GM12874 (cell line): Measurements from ENCODE around the gene WDR86.

Source experiments
- TF ChIP-seq, protein P1 (sequence below): IDR thresholded peaks from 2 replicates; pipeline ENCODE4 v1.5.1; 2011; ENCODE audit warnings: low read depth, mild to moderate bottlenecking, control low read depth, low read length, moderate library complexity; ENCODE audit not compliant: insufficient read depth

WDR86 gene

DNA sequence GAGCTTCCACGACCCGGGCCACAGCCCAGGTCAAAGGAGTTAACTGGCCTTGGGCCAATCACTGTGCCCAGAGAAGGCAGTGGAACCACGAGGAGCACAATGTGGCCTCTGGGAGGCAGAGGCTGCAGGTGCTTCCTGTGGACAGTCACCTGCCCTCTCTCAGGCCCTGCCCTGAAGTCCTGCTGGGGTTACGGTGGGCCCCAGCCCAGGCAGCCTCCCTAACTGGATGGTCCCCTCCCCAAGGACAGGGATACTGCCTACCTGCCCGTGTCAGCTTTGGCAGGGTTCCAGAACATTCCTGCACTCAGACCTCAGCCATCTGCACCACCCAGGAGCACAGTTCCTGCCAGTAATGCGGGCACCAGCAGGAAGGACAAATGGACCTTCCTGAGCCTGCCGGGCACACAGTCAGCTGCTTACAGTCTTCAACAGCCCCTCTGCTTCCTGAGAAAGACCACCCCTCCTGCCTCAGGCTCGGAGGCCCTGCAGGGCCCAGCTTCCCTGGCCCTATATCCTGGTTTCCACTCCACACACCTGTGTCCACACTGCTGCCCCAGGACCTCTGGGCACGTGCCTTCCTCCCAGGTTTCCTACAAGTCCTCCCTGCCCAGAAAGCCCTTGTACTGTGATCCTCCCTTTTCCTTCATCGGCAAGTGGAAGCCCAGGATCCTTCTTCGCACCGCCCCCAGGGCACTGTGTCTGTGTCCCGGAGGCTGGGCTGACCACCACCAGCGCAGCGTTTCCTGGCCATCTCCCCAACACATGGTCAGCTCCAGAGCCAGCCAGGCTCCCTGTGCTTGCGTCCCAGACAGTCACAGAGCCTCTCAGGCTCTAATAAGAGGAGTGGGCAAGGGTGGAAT is 23.3 kb downstream of the WDR86 start:
- TF ChIP-seq, protein P1, sequence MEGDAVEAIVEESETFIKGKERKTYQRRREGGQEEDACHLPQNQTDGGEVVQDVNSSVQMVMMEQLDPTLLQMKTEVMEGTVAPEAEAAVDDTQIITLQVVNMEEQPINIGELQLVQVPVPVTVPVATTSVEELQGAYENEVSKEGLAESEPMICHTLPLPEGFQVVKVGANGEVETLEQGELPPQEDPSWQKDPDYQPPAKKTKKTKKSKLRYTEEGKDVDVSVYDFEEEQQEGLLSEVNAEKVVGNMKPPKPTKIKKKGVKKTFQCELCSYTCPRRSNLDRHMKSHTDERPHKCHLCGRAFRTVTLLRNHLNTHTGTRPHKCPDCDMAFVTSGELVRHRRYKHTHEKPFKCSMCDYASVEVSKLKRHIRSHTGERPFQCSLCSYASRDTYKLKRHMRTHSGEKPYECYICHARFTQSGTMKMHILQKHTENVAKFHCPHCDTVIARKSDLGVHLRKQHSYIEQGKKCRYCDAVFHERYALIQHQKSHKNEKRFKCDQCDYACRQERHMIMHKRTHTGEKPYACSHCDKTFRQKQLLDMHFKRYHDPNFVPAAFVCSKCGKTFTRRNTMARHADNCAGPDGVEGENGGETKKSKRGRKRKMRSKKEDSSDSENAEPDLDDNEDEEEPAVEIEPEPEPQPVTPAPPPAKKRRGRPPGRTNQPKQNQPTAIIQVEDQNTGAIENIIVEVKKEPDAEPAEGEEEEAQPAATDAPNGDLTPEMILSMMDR = no peak

DNA sequence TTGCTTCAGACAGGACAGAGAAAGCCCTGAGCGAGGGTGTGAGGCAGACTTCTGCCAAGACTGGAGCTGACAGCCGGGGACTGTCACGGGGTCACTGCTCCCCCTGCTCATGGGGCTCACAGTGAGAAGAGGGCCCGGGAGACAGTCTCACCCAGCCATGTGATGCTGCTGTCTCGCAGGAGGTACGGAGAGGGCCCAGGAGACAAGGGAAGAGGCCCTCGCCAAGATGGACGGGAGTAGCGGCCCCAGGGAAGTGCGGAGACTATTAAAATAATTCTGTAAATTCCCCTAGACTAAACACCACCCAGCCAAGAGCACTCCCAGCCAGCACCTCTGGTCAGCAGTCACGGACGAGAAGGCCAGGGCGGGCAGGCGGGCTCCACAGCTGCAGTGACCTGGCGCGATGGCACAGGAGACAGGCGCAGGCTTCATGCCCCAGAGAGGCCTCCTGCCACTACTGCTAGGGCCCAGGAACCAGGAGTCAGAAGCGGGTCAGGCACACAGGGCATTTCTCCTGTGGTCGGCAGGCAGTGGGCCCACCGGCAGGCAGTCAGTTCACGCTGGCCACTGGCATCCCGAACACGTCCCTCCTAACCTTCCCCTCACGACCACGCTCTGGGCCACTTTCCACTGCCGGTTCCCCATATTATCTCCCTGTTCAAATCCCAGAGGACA is 24.1 kb downstream of the WDR86 start:
- TF ChIP-seq, protein P1 = no peak

DNA sequence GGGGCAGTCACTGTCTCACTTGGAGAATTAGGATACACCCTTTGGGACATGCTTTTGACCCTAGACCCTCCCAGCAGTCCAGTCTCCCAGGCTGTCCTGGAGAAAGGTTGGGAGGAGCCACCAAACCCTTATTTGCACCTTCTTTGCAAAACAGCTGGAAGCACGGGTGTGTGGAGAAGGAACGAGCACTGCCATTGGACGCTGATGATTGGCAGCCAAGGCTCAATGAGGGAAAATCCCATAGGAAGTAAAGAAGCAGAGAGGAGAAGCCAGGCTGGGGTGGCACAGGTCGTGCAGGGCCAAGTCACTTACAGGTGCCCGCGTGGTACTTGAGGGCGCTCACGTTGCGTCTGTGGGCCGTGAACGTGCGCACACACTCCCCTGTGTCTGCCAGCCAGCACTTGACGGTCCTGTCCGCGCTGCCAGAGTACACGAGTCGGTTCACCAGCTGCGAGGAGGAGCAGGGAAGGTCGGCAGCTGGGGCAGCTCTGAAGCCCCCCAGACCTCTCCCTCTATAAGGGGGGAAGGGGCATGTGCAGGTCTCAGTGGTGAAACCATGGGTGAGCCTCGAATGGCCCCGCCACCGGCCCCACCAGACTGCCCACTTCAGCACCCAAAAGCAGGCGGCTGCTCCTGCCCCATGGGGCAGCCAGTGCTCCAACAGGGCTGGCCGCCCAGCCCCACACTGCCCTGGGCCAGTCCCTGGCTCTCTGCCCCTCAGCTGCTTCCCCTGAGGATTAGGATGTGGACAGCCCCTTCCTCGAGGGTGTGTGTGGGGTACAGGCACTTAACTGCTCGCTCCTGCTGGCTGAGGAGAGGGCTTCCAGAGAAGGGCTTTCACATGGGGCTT is 24.8 kb downstream of the WDR86 start:
- TF ChIP-seq, protein P1 = no peak

DNA sequence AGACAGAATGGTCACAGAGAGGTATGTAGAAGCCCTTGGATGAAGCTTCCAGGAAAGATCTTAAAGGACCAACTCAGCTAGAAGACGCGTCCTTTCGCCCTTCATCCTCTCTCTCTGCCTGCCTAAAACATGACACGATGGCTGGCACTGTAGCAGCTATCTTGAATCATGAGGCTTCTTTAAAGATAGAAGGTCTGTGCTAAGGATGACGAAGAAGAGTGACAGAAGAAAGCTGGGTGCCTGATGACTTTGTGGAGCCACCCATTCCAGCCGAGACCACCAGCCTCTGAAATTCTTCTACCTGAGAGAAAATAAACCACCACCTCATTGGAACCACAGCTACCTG is 25.5 kb downstream of the WDR86 start:
- TF ChIP-seq, protein P1 = no peak

DNA sequence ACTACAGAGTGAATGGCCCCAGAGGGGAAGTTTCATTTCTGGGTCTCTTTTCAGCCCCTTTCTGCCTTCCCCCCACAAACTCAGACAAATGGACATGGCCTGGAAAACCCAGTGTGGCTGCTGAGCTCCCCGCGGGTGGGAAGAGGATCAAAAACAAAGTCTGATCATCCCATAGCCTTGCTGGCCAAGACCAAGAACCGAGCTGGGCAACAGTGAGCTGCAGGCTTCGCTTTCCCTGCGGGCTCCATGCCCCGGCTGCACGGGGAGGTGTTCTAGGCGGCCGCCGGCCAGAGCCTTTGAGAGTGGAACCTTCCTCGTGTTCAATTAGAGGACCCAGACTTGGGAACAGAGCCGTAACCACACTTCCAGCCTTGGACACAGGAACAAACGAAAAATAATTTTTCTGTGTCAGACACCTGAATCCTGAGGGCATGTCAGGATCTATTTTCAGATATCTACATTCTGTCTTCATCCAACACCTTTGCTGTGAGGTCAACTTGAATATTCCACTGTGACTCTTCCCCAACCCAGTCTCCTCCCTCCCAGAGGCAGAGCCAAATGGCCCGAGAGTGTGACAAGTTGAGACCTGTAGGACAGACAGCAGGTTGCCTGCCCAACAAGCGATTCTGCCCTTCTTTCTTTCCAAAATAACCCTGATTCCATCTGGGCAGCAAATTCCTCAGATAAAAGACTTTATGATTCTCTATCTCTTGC is 26.0 kb downstream of the WDR86 start:
- TF ChIP-seq, protein P1 = no peak

DNA sequence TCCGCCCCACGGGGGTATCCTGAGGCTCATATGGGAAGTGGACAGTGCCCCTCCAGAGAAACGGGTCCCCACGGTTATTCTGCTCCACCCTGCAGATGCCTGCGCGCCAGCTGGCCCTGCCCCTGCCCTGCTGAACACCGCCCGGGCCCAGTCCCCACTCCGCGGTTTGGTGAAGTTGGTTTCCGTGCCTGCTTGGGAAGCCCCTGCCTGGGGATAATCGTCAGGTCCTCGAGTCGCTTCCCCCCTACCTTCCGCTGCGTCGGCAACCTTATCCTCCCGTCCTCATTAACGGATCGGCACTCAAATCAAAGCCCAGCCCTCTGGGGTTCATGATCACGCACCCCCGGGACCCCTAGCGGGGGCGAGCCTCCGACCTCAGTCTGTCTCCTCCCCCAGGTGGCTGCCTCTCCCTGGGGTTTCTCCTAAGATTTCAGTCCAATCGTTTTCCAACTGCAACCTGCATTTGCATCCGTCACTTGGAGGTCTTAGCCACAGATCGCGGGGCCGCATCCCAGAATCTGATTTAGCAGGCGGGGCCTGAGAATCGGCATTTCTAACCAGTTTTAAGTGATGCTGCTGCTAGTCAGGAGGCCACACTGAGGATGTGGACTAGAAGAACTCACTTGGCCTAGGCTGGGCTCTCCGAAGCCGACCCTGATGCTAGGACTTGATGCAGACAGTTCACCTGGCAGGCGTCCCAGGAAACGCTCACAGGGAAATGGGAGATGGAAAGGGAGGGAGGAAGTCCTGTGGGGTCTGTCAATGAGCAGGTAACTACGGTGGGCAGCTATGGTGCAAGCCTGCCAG is 27.6 kb downstream of the WDR86 start:
- TF ChIP-seq, protein P1 = no peak
